Astrocyte (in vitro differentiated cells and primary cell): ENCODE results near the gene PTPRC.

Experiments used
- EZH2 ChIP-seq: IDR thresholded peaks from 2 replicates; pipeline ENCODE4 v1.6.1; 2012; ENCODE audit warnings: mild to moderate bottlenecking, low read length, inconsistent platforms; ENCODE audit not compliant: insufficient read depth
- TF ChIP-seq, protein P1 (sequence below): IDR thresholded peaks from 2 replicates; pipeline ENCODE4 v1.5.1; 2011; ENCODE audit warnings: low read depth, mild to moderate bottlenecking, inconsistent platforms, low read length, moderate library complexity; ENCODE audit not compliant: insufficient read depth

DNA sequence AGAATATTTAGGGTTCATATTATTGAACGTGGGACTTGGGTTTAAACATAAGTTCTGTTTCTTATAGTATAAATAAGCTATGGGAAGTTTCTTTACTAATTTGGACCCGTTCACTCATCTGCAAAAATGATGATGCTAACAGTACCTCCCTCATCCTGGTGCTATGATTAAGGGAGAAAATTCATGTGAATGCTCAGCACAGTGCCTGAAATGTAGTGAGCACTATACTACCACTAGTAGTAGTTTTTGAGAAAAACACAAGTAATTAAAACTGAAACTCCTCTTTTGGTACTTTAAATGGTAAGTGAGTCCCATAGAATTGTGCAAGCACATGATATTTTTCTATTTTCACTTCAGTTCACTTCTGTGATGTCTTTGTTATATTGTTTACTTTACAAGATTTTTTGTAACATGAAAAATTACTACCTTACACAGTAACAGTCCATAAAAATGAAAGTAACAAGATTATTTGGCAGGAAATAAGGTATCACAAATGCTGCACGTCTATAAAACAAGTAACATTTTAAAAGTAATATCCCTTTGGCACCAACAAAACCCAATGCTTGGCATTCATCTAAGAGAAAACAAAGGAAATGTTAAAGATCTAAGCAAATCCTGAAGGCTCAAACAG, 11.3 kb upstream of the PTPRC start:
- TF ChIP-seq, protein P1, sequence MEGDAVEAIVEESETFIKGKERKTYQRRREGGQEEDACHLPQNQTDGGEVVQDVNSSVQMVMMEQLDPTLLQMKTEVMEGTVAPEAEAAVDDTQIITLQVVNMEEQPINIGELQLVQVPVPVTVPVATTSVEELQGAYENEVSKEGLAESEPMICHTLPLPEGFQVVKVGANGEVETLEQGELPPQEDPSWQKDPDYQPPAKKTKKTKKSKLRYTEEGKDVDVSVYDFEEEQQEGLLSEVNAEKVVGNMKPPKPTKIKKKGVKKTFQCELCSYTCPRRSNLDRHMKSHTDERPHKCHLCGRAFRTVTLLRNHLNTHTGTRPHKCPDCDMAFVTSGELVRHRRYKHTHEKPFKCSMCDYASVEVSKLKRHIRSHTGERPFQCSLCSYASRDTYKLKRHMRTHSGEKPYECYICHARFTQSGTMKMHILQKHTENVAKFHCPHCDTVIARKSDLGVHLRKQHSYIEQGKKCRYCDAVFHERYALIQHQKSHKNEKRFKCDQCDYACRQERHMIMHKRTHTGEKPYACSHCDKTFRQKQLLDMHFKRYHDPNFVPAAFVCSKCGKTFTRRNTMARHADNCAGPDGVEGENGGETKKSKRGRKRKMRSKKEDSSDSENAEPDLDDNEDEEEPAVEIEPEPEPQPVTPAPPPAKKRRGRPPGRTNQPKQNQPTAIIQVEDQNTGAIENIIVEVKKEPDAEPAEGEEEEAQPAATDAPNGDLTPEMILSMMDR = no peak
- no peak for TF ChIP-seq EZH2
